D721Med (cell line): Measurements from ENCODE around the gene PDZRN4.

Experiments
- DNase-seq: peaks from one replicate; pipeline ENCODE4 v3.0.0; 2011; ENCODE audit warnings: low spot score; ENCODE audit not compliant: insufficient read length
- FAIRE-seq: peaks from 2 replicates; lab custom pipeline; 2011; peaks lifted over from hg19 to GRCh38; lab: Jason Lieb, UNC
- TF ChIP-seq, protein P1 (sequence below): IDR thresholded peaks from 2 replicates; pipeline ENCODE4 v1.5.1; 2012; ENCODE audit warnings: mild to moderate bottlenecking, control low read depth; ENCODE audit not compliant: insufficient read depth; ENCODE audit errors: missing control alignments

Gene PDZRN4

GRCh38 chr12:41424651-41425050 is 236.5 kb downstream of the PDZRN4 start:
- TF ChIP-seq, protein P1, sequence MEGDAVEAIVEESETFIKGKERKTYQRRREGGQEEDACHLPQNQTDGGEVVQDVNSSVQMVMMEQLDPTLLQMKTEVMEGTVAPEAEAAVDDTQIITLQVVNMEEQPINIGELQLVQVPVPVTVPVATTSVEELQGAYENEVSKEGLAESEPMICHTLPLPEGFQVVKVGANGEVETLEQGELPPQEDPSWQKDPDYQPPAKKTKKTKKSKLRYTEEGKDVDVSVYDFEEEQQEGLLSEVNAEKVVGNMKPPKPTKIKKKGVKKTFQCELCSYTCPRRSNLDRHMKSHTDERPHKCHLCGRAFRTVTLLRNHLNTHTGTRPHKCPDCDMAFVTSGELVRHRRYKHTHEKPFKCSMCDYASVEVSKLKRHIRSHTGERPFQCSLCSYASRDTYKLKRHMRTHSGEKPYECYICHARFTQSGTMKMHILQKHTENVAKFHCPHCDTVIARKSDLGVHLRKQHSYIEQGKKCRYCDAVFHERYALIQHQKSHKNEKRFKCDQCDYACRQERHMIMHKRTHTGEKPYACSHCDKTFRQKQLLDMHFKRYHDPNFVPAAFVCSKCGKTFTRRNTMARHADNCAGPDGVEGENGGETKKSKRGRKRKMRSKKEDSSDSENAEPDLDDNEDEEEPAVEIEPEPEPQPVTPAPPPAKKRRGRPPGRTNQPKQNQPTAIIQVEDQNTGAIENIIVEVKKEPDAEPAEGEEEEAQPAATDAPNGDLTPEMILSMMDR, result no peak
- no peak for DNase-seq
- FAIRE-seq, result no peak

- TF ChIP-seq, protein P1, result no peak
- FAIRE-seq, result no peak
Measured at GRCh38 chr12:41433460-41433859, 245.3 kb downstream of the PDZRN4 start.

DNA sequence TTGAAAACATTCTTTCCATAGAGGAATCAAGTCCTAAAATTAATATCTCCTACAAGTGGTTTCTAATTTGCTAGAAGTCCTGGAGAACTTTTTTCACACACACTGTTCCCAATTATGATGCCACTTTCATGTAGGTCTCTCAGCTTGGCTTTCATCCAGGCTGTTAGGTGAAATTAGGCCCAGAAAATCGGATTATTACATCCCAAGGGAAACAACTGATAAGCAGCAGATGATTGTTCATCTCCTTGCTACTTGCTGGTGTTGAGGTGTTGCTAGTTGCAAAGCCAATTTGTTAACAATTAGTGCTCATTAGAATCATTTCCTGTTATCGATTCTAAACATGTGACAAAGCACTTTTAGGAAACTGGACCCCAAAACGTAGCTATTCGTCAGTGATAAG is 248.0 kb downstream of the PDZRN4 start:
- no peak for DNase-seq
- peak; percentile 97 for FAIRE-seq
- TF ChIP-seq, protein P1, result no peak

More at GRCh38 chr12:41433460-41433859, 245.3 kb downstream of the PDZRN4 start:
- no peak for DNase-seq

DNA sequence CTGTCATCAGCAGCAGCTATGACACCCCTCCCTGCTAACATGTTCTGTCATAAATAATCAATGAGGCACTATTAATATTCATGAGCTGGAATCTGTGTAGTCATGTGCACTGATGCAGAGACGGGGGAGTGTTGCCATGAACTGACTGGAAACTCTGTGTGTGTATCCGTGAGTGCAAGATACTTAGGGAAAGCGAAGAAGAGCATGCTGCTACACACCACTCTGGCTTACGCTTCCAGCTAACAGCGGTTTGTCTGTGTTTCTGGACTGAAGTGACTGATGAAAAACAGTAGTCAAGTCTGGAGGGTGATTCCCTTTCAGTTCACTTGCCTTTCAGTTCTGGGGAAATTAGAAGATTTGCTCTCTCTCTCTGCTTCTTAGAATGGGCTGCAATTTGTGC is 249.4 kb downstream of the PDZRN4 start:
- FAIRE-seq (no peak), DNase-seq (no peak)
- TF ChIP-seq, protein P1, result no peak

DNA sequence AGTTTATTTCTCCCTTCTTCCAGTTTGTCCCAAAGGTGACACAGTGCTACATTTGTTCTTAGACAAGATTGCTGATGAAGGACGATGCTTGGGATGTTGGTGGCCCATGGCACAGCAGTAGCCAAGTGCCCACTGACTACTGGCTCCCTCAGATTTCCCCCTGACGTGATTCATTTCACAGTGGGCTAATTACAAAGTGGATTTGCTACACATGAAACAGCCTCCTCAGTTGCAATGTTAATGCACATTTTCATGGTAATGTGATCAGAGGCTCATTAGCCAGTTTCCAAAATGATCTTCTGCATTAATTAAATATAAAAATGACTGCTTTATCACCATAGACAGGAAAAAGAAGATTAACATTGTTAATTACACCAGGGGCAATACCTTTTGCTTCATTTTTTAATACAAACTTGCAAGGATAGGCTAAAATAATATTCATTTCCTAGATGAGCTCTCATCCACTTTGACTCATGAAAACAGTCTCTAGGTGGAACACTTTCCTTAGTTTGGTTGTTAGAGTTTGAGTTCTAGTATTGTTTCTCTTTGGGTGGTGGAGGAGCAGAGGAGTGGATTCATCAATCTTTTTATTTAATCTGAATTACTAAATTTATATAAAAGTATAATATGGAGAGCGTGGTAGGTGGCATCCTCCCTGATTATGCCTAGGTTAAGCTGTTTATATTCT is 250.9 kb downstream of the PDZRN4 start:
- TF ChIP-seq, protein P1, result no peak
- FAIRE-seq (no peak), DNase-seq (no peak)

GRCh38 chr12:41439801-41440200 is 251.7 kb downstream of the PDZRN4 start:
- no peak for DNase-seq
- TF ChIP-seq, protein P1, result no peak
- no peak for FAIRE-seq

- DNase-seq (no peak), FAIRE-seq (no peak)
Measured at GRCh38 chr12:41441180-41441579, 253.1 kb downstream of the PDZRN4 start.

More at GRCh38 chr12:41441180-41441579, 253.1 kb downstream of the PDZRN4 start:
- TF ChIP-seq, protein P1, result no peak
